Left forelimb (tissue), 1 donor: ENCODE data around the gene MGAT5B.
"Not testable (repeated sequence)": the region's sequence is repeated elsewhere in the genome, so short reads cannot be mapped to it uniquely, and the experiment has no call there.

Experiments
- DNase-seq: peaks from one replicate; pipeline ENCODE4 v3.0.0-alpha.2; 2018; ENCODE audit warnings: low spot score

The MGAT5B gene

GRCh38 chr17:76951375-76951905, 83.2 kb downstream of the MGAT5B start:
- no peak for DNase-seq

DNA sequence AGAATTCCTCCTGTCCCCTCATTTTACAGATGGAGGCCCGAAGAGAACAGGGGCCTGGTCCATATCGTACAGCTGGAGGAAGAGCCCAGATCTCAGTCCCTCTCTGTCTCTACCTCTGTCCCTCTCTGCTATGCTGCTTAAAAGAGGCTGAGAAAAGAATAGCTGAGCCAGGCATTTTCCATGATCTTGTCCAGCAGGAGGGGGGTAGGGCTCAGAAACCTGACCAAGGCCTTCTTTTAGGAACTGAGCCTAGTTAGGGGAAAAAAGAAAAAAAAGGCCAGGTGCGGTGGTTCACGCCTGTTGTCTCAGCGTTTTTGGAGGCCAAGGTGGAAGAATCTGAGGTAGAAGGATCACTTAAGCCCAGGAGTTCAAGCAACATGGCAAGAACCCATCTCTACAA, 84.2 kb downstream of the MGAT5B start:
- no peak for DNase-seq

GRCh38 chr17:76953066-76953465, 84.9 kb downstream of the MGAT5B start:
- DNase-seq, result no peak

DNA sequence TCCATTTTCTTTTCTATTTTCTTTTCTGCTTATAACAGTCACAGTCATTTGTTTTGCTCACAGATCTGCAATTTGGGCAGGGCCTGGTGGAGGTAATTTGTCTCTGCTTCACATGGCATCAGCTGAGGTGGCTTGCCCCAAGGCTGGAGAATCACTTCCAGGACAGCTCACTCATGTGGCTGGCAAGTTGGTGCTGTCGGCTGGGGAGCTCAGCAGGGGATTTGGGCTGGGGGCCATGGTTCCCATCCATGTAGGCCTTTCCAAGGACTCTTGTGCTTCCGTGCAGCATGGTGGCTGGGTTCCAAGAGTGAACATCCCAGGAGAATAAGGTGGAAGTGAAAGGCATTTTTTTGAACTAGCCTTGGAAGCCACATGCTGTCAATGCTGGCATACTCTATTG, 85.7 kb downstream of the MGAT5B start:
- DNase-seq, result no peak

DNA sequence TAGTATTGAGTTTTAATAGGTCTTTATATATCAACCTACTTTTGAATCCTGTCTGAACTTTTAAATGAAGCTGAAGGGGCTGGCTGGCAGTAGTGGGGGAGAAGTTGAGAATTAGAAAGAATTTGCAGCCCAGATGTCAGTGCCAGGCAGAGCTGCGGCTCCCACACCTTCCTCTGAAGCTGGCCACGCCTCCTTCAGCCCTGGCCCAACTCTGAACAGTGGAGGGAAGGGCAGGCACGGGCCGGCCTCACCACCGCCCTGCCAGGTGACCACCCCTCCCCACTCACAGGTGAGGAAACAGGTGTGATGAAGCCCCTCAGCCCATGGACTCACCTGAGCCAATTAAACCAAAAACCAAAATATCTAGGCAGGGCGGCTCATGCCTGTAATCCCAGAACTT, 87.0 kb downstream of the MGAT5B start:
- DNase-seq, result no peak

- DNase-seq, result no peak
Observed at GRCh38 chr17:76956846-76957540, 88.8 kb downstream of the MGAT5B start.

DNA sequence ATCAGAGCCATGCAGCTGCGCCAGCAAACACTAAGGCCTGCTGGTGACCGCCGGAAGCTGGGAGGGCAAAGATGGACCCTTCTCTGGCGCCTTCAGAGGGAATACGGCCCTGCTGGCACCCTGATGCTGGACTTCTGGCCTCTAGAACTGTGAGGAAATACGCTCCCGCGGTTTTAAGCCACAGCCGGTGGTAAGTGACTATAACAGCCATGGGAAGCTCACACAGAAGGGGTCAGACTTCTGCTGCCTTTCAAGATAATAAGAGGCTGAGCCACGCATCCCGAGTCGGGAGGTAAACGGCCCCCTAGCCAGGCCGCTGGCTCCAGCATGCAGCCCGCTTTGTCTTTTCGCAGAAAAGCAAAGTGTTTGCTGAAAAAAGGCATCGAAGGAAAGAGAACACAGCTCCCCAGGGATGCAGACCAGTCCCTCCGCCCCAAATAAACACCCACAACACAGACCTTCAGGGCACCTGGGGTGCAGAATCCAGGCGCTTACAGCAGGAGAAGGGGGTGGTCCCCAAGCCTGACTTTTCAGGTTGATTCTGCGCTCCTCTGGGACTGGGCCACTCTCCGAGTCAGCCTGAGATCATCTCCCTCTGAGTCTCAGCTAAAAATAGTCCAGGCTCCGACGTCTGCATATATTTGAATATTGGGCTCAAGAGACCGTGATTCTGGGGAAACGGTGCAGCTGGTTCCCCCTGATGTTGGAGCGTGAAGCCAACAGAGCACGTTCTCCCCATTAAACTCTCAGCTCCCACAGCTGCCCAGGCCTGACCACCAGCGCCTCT, 89.7 kb downstream of the MGAT5B start:
- DNase-seq, result no peak

DNA sequence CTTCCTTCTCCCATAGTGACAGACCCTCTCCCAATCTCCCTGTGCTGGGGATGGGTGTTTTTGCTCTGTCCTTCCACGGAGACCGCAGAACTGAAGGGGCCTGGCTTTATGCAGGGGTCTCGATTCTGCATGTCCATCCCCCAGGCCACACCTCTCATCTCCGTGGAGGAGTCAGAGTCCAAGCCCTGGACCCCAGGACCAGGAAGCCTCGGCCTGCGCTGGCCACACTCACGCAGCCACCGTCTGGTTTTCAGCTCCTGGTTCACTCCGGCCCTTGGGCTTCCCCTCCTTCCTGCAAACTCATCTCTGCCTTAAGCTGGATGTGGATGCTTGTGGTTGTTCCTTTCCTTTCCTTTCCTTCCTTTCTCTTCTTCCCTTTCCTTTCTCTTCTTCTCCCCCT, 90.8 kb downstream of the MGAT5B start:
- DNase-seq, result no peak

DNA sequence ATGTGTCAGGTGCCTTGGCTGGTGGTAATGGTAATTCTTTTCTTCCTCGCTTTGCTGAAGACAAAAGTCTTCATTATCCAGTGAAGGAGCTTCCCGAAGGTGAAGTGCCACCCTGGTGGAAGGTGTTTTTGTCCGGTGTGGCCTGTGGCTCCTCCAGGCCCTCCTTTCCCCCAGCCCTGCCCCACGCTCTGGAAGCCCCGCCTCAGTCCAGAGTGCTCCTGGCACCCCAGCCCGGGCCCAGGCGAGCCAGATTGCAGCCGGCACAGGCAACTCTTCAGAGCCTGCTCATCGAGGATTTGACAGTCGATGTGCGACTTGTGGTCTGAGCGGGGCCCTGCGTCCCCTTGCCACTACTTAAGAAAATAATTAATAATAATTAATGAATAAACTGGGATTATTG, 93.7 kb downstream of the MGAT5B start:
- DNase-seq, result no peak

DNA sequence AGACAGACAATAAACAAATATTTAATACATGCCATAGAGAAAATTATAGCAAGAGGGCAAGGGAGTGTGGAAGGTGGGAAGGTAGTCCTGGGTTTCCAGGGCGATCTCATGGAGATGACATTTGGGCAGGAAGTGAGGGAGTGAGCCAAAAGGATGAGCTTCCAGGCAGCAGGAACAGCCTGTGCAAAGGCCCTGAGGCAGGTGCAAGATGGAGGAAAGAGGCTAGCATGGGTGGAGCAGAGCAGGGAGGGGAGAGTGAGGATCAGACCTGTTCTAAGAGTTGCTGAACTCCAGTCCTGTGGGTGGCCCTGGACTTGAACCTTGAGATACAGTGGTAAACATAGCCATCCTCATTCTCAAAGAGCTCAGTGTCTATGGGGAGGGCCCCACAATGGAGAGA, 94.7 kb downstream of the MGAT5B start:
- DNase-seq, result no peak

- no peak for DNase-seq
Observed at GRCh38 chr17:76966016-76966415, 97.8 kb downstream of the MGAT5B start.

GRCh38 chr17:76966486-76967181, 98.4 kb downstream of the MGAT5B start:
- DNase-seq, result no peak

- no peak for DNase-seq
Observed at GRCh38 chr17:76967762-76968161, 99.6 kb downstream of the MGAT5B start.

DNA sequence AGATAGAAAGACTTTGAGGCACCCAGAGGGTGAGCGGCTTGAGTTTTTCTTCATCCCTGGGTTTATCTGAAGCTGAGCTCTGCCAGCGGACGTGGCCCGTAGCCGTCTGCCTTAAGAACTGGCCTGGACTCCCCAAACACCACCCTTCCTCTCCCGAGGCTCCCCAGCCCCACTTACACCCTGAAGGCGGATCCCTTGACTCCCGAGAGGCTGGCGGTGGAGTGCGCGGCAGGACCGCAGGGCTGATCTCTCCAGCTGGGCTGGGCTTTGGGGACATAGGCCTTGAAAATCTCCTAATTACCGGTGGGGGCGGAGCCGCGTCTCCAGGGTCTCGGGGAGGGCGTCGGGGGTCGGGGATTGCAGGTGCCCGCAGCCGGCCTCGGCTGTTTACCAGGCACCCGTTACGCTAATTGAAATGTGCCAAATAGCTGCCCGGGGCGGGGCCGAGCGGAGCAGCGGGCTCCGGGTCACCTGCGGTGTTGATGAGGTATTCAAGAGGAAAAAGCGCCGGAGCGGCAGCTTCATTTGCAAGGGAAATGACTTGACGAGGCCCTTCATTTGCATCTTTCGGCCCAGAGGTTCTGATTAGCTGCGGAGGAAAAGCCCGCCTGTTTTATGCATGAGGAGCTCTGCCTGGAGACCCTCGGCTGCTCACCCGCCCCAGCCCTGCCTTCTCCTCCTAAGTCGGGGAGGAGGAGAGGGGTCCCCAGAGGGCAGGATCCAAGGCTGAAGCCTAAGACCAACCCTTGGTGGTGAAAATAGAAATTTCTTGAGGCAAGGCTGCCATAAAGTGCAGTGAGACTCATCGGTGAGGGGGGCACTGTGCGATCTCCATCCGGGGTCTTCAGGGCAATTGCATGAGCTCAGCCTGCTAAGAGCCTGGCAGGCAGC, 100.7 kb downstream of the MGAT5B start:
- DNase-seq, result no peak

DNA sequence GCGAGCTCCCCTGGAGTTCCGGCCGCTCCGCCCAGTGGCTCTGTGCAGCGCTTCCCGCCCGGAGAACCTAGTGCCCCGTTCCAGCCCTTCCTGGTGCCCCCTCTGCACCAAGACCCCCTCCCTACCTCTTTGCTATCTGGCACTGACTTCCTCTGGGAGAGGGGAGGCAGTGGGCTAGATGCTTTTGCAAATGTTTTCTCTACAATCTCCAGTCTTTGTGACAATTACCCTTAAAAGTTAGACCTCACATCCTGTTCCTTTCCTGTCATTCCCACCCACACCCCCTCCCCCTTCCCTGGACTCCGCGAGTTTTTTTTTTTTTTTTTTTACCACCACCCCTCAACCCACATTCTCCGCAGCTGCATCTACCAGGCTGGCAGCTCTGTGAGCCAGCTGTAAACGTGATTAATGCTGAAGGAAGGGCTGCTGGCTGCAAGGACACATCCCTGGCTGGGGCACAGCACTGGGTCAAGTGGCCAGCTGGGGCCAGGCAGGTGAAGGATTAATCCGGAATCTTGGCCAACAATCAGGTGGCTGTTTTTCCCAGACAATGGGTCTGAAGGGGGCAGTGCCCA, 101.5 kb downstream of the MGAT5B start:
- no peak for DNase-seq

- DNase-seq, result not testable (repeated sequence)
Observed at GRCh38 chr17:76970228-76970627, 102.0 kb downstream of the MGAT5B start.

DNA sequence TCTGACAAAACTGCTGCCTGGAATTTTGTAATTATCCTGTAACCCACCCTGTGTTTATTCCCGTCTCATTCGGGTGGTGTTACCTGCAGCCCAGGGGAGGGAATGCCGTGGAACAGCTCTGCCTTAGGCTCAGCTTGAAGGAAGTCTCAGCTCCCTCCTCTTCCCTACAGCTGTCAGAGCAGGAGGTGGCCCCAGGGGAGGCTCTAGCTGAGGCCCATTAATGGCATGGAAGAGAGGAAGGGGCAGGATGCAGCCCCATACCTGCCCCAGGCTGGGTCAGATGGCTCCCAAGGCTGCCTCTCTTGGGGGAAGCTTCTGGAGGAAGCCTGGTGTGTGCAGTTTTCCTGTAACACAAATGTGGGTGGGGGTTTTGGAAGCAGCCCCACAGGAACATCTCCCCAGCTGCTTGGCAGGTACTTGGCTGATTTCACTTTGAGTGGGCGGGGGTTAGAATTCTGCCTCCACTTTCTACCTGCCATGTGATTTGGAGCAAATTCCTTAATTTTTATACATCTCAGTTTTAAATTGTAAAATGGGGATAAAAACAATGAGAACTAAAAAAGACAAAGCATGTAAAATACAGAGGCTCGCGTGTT, 103.9 kb downstream of the MGAT5B start:
- DNase-seq, result no peak

GRCh38 chr17:76973040-76973439, 104.8 kb downstream of the MGAT5B start:
- no peak for DNase-seq

DNA sequence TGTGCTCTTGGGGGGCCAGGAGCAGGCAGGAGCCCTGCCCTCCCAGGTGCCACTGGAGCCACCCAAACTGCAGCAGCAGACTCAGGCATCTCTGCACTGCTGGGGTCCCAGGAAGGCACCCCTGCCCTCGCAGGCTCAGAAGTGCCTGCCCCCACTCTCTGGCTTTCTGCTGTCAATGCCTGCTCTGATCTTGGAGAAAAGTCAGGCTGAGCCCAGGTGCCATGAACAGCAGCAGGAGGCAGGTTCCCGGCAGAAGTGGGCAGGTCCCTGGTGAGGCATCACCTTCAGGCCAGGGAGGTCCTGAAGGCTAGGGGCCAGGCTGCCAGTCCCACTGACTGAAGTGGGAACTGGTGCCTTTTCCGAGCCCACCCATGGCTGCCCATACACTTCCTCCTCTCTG, 106.5 kb downstream of the MGAT5B start:
- no peak for DNase-seq

DNA sequence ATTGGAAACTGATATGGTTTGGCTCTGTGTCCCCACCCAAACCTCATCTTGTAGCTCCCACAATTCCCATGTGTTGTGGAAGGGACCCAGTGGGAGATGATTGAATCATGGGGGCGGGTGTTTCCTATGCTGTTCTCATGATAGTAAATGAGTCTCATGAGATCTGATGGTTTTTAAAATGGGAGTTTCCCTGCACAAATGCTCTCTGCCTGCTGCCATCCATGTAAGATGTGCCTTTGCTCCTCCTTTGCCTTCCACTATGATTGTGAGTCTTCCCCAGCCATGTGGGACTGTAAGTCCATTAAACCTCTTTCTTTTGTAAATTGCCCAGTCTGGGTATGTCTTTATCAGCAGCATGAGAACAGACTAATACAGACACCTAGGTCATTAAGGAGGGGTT, 109.8 kb downstream of the MGAT5B start:
- not testable (repeated sequence) for DNase-seq
